Skeletal muscle tissue (tissue), 4 donors: ENCODE data around the gene CD300LF. TPM values are rescaled to one million over a fixed set of nuclear protein-coding genes. Genes with fewer than 3 reads are reported as not detected.

Experiments
- H3K27ac ChIP-seq: one replicate; pipeline ENCODE4 v1.7.0; 2013; ENCODE audit warnings: mild to moderate bottlenecking, low read depth, low read length, inconsistent platforms
- H3K27me3 ChIP-seq, 3 donors: one replicate each; pipeline ENCODE4 v1.7.0; 2013; ENCODE audit warnings: low read length in 3 of 3; ENCODE audit not compliant: control insufficient read depth in 3 of 3, insufficient read depth in 3 of 3
- H3K36me3 ChIP-seq, 3 donors: one replicate each; pipeline ENCODE4 v1.7.0; 2013; ENCODE audit warnings: low read length in 3 of 3; ENCODE audit not compliant: control insufficient read depth in 3 of 3, insufficient read depth in 3 of 3
- H3K4me1 ChIP-seq, 3 donors: one replicate each; pipeline ENCODE4 v1.7.0; 2013; ENCODE audit warnings: low read length in 3 of 3, mild to moderate bottlenecking in 3 of 3; ENCODE audit not compliant: control insufficient read depth in 3 of 3, insufficient read depth in 3 of 3
- H3K4me3 ChIP-seq, 3 donors: one replicate each; pipeline ENCODE4 v1.7.0; 2013; ENCODE audit warnings: low read length in 3 of 3
- H3K9ac ChIP-seq, 3 donors: one replicate each; pipeline ENCODE4 v1.7.0; 2013; ENCODE audit warnings: low read length in 3 of 3, mild to moderate bottlenecking in 3 of 3, moderate library complexity in 2 of 3, low read depth in 1 of 3
- H3K9me3 ChIP-seq, 3 donors: one replicate each; pipeline ENCODE4 v1.7.0; 2013; ENCODE audit warnings: low read length in 3 of 3; ENCODE audit not compliant: control insufficient read depth in 3 of 3
- total RNA-seq: library from RNA; depleted of rRNA; stranded (reverse); fragments of >200 nt; gene quantifications from one replicate; pipeline ENCODE4 v1.2.3, GENCODE V29; 2014
- donor health status: Osteomylitis.

CD300LF gene
- total RNA-seq, 1 donor from 2014 or later, result 0.52 TPM

GRCh38 chr17:74740641-74741387 is 28.1 kb upstream of the CD300LF start:
- H3K4me1 ChIP-seq, result peaks cover 18 to 37% (median 29%) of the 10 kb centered on the region in 3 donors
- H3K9me3 ChIP-seq, result no peaks in the 10 kb centered on the region
- no peak overlapping the region for H3K27ac ChIP-seq
- H3K4me3 ChIP-seq, result no peak overlapping the region
- H3K9ac ChIP-seq, result no peak overlapping the region
- H3K27me3 ChIP-seq, result peaks cover 44 to 50% (median 49%) of the 10 kb centered on the region in 3 donors
- H3K36me3 ChIP-seq, result no peaks in the 10 kb centered on the region

GRCh38 chr17:74740173-74740572 is 27.4 kb upstream of the CD300LF start:
- H3K36me3 ChIP-seq, result no peaks in the 10 kb centered on the region
- no peak overlapping the region for H3K27ac ChIP-seq
- peaks cover 48 to 55% (median 55%) of the 10 kb centered on the region in 3 donors for H3K27me3 ChIP-seq
- H3K9me3 ChIP-seq, result no peaks in the 10 kb centered on the region
- H3K4me1 ChIP-seq, result peaks cover 18 to 37% (median 28%) of the 10 kb centered on the region in 3 donors
- H3K4me3 ChIP-seq, result no peak overlapping the region
- no peak overlapping the region for H3K9ac ChIP-seq

- Histone ChIP-seq H3K9me3 (no peaks in the 10 kb centered on the region), H3K4me3 (no peak overlapping the region), H3K27ac (no peak overlapping the region), H3K36me3 (no peaks in the 10 kb centered on the region), H3K9ac (no peak overlapping the region), H3K27me3 (peaks cover 50 to 58% (median 55%) of the 10 kb centered on the region in 3 donors), H3K4me1 (peaks cover 14 to 32% (median 21%) of the 10 kb centered on the region in 3 donors)
Measured at GRCh38 chr17:74739227-74739831, 26.6 kb upstream of the CD300LF start.

GRCh38 chr17:74738051-74738996 is 25.6 kb upstream of the CD300LF start:
- Histone ChIP-seq H3K27me3 (peaks cover 58 to 69% (median 65%) of the 10 kb centered on the region in 3 donors), H3K9ac (peak overlapping the region in 1 of 3 donors; percentile 8), H3K9me3 (no peaks in the 10 kb centered on the region), H3K4me3 (peak overlapping the region in 2 of 3 donors; percentile 5 to 51), H3K36me3 (no peaks in the 10 kb centered on the region), H3K4me1 (peaks cover 14 to 32% (median 19%) of the 10 kb centered on the region in 3 donors), H3K27ac (no peak overlapping the region)

- peak overlapping the region in 1 of 3 donors; percentile 8 for H3K9ac ChIP-seq
- H3K9me3 ChIP-seq, result no peaks in the 10 kb centered on the region
- H3K36me3 ChIP-seq, result no peaks in the 10 kb centered on the region
- H3K4me3 ChIP-seq, result peak overlapping the region in 2 of 3 donors; percentile 5 to 51
- H3K27ac ChIP-seq, result no peak overlapping the region
- peaks cover 14 to 32% (median 19%) of the 10 kb centered on the region in 3 donors for H3K4me1 ChIP-seq
- peaks cover 63 to 75% (median 68%) of the 10 kb centered on the region in 3 donors for H3K27me3 ChIP-seq
Measured at GRCh38 chr17:74737299-74738050, 24.8 kb upstream of the CD300LF start.

GRCh38 chr17:74736513-74737298 is 24.0 kb upstream of the CD300LF start, which contains the start of gene RAB37:
Gene RAB37, plus strand, starts transcription at chr17:74737256. Its CDS starts 17 bp downstream, at chr17:74737273.
- H3K9me3 ChIP-seq, result no peaks in the 10 kb centered on the region
- no peaks in the 10 kb centered on the region for H3K36me3 ChIP-seq
- no peak within 1 kb of the TSS for H3K27ac ChIP-seq
- peaks cover 10 to 24% (median 16%) of the 10 kb centered on the region in 3 donors for H3K4me1 ChIP-seq
- H3K27me3 ChIP-seq, result peaks cover 63 to 77% (median 68%) of the 10 kb centered on the region in 3 donors
- H3K9ac ChIP-seq, result peak within 1 kb of the TSS in 1 of 3 donors; percentile 8
- H3K4me3 ChIP-seq, result peak within 1 kb of the TSS; percentile 9 to 51 (median 45)

GRCh38 chr17:74734256-74734655 is 21.5 kb upstream of the CD300LF start:
- peaks cover 60 to 81% (median 62%) of the 10 kb centered on the region in 3 donors for H3K27me3 ChIP-seq
- H3K9me3 ChIP-seq, result no peaks in the 10 kb centered on the region
- no peak overlapping the region for H3K27ac ChIP-seq
- no peaks in the 10 kb centered on the region for H3K36me3 ChIP-seq
- no peak overlapping the region for H3K9ac ChIP-seq
- no peak overlapping the region for H3K4me3 ChIP-seq
- H3K4me1 ChIP-seq, result peaks cover 10 to 22% (median 16%) of the 10 kb centered on the region in 3 donors

GRCh38 chr17:74733365-74734122 is 20.8 kb upstream of the CD300LF start:
- Histone ChIP-seq H3K36me3 (no peaks in the 10 kb centered on the region), H3K27me3 (peaks cover 53 to 74% (median 58%) of the 10 kb centered on the region in 3 donors), H3K9me3 (no peaks in the 10 kb centered on the region), H3K9ac (no peak overlapping the region), H3K4me3 (no peak overlapping the region), H3K27ac (no peak overlapping the region), H3K4me1 (peaks cover 10 to 22% (median 16%) of the 10 kb centered on the region in 3 donors)
